ENCODE data around the gene TACR2. TPM values are rescaled to one million over a fixed set of nuclear protein-coding genes. Genes with fewer than 3 reads are reported as not detected.

The TACR2 gene
- total RNA-seq, 1 donor from 2014 or later, result 6.1 TPM

GRCh38 chr10:69384320-69384719 is 32.4 kb downstream of the TACR2 start:
- Histone ChIP-seq H3K27ac (peak overlapping the region; percentile 63), H3K9me3 (no peaks in the 10 kb centered on the region), H3K36me3 (peaks cover 0 to 74% of the 10 kb centered on the region in 2 donors), H3K4me3 (no peak overlapping the region), H3K27me3 (no peaks in the 10 kb centered on the region), H3K4me1 (peaks cover 49% of the 10 kb centered on the region)
- intact Hi-C loops (cut with DNase I), result no loop called here
- TF ChIP-seq POLR2A (IDR thresholded peaks at IDR 0.05) (no peak), CTCF (IDR thresholded peaks at IDR 0.05) (no peak), POLR2AphosphoS5 (IDR thresholded peaks at IDR 0.05; ENCODE audit: insufficient read depth in 1 of 2, low read depth in 1 of 2) (no peak)
- DNase-seq (ENCODE audit: extremely low spot score in 2 of 2), result no peak

- Histone ChIP-seq H3K4me1 (peaks cover 46% of the 10 kb centered on the region), H3K27ac (peak overlapping the region; percentile 63), H3K4me3 (no peak overlapping the region), H3K36me3 (peaks cover 0 to 76% of the 10 kb centered on the region in 2 donors), H3K9me3 (no peaks in the 10 kb centered on the region), H3K27me3 (no peaks in the 10 kb centered on the region)
- no peak for DNase-seq (ENCODE audit: extremely low spot score in 2 of 2)
- intact Hi-C loops (cut with DNase I), result no loop called here
- TF ChIP-seq POLR2AphosphoS5 (IDR thresholded peaks at IDR 0.05; ENCODE audit: insufficient read depth in 1 of 2, low read depth in 1 of 2), result peak in 1 of 2 donors; percentile 46
- no peak for TF ChIP-seq POLR2A (IDR thresholded peaks at IDR 0.05)
These were observed 33.2 kb downstream of the TACR2 start for GRCh38 chr10:69383558-69383957.

- peaks cover 0 to 75% of the 10 kb centered on the region in 2 donors for H3K36me3 ChIP-seq
- intact Hi-C loops (cut with DNase I), result no loop called here
- DNase-seq (ENCODE audit: extremely low spot score in 2 of 2), result no peak
- no peaks in the 10 kb centered on the region for H3K9me3 ChIP-seq
- H3K4me3 ChIP-seq, result no peak overlapping the region
- peak overlapping the region; percentile 63 for H3K27ac ChIP-seq
- peak; percentile 16 to 49 for TF ChIP-seq POLR2AphosphoS5 (IDR thresholded peaks at IDR 0.05; ENCODE audit: insufficient read depth in 1 of 2, low read depth in 1 of 2)
- TF ChIP-seq POLR2A (IDR thresholded peaks at IDR 0.05), result no peak
- no peak for TF ChIP-seq CTCF (IDR thresholded peaks at IDR 0.05)
- peaks cover 53% of the 10 kb centered on the region for H3K4me1 ChIP-seq
- no peaks in the 10 kb centered on the region for H3K27me3 ChIP-seq
These were observed 34.2 kb downstream of the TACR2 start for GRCh38 chr10:69382382-69383117.

- H3K9me3 ChIP-seq, result no peaks in the 10 kb centered on the region
- H3K4me1 ChIP-seq, result peaks cover 63% of the 10 kb centered on the region
- intact Hi-C loops (cut with DNase I), result loop anchor here (5.0 kb wide), 1 partner anchor 62 kb away; no protein-coding TSS in a partner anchor
- no peak overlapping the region for H3K4me3 ChIP-seq
- DNase-seq (ENCODE audit: extremely low spot score in 2 of 2), result no peak
- H3K27me3 ChIP-seq, result no peaks in the 10 kb centered on the region
- TF ChIP-seq CTCF (IDR thresholded peaks at IDR 0.05), result no peak
- no peak for TF ChIP-seq POLR2AphosphoS5 (IDR thresholded peaks at IDR 0.05; ENCODE audit: insufficient read depth in 1 of 2, low read depth in 1 of 2)
- TF ChIP-seq POLR2A (IDR thresholded peaks at IDR 0.05), result no peak
- H3K36me3 ChIP-seq, result peaks cover 0 to 61% of the 10 kb centered on the region in 2 donors
- H3K27ac ChIP-seq, result no peak overlapping the region
These were observed 36.9 kb downstream of the TACR2 start for GRCh38 chr10:69379800-69380199.

GRCh38 chr10:69377933-69378332 is 38.8 kb downstream of the TACR2 start:
- H3K9me3 ChIP-seq, result no peaks in the 10 kb centered on the region
- TF ChIP-seq POLR2A (IDR thresholded peaks at IDR 0.05) (no peak), CTCF (IDR thresholded peaks at IDR 0.05) (no peak), POLR2AphosphoS5 (IDR thresholded peaks at IDR 0.05; ENCODE audit: insufficient read depth in 1 of 2, low read depth in 1 of 2) (no peak)
- H3K27me3 ChIP-seq, result no peaks in the 10 kb centered on the region
- peak overlapping the region; percentile 65 for H3K27ac ChIP-seq
- no peak for DNase-seq (ENCODE audit: extremely low spot score in 2 of 2)
- peaks cover 0 to 48% of the 10 kb centered on the region in 2 donors for H3K36me3 ChIP-seq
- intact Hi-C loops (cut with DNase I), result loop anchor here (5.0 kb wide), 1 partner anchor 61 kb away; no protein-coding TSS in a partner anchor
- H3K4me3 ChIP-seq, result no peak overlapping the region
- H3K4me1 ChIP-seq, result peaks cover 57% of the 10 kb centered on the region

Measured in vagina (tissue), 2 donors.